T-helper 22 cell (primary cell): ENCODE data around the gene CDAN1.
"Not testable (repeated sequence)": the region's sequence is repeated elsewhere in the genome, so short reads cannot be mapped to it uniquely, and the experiment has no call there.

Source experiments
- DNase-seq: peaks from one replicate; pipeline ENCODE4 v3.0.0-alpha.2; 2020; ENCODE audit warnings: low read depth

CDAN1 gene

DNA sequence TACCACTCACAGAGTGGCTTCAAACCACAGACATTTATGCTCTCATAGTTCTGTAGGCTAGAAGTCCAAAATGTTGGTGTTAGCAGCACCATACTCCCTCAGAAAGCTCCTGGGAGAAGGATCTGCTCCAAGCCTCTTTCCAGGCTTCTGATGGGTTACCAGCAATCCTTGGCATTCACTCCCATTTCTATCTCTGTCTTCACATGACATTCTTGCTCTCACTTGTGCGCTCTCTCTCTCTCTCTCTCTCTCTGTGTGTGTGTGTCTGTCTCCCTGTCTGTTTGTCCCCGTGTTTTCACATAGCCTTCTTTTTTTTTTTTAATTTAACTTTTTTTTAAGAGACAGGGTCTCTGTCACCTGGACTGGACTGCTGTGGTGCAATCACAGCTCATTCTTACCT, 26.3 kb downstream of the CDAN1 start:
- no peak for DNase-seq

DNA sequence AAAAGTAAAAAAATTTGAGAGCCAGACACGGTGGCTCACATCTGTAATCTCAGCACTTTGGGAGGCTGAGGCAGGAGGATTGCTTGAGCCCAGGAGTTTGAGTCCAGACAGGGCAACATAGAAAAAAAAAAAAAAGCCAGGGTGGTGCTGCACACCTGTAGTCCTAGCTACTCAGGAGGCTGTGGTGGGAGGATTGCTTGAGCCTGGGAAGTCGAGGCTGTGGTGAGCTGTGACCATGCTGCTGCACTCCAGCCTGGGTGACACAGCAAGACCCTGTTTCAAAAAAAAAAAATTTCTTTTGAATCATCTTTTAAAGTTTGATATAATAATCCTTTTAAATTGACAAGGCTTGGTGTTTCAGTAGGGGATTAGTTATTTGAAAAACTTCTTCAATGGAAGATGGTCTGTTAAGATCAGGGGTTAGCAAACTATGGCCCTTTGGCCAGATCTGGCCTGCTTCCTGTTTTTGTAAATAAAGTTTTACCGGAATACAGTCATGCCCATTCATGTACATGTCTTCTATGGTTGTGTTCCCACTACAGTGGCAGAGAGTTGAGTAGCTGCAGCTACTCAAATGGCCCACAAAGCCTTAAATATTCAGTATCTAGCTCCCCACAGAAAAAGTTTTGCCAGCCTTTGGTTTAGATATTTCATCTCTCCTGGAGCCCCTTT, 28.9 kb downstream of the CDAN1 start:
- no peak for DNase-seq

DNA sequence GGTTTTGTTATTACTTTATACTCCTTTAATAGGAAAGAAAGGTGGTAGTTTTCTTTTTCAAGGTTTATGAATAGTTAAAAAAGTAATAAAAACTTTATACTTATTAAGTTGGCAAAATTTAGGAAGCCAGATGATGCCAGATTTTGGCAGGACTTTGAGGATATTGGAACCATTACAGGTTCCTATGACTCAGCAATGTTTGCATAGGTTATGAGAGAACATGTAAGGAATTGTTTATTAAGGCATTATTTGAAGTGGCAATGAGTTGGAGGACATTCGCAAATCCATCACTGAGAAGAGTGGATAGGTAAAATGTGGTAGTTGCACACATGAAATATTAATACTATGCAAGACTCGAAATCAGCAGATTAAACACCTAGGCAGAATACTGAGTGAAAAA, 29.9 kb downstream of the CDAN1 start:
- DNase-seq: no peak

DNA sequence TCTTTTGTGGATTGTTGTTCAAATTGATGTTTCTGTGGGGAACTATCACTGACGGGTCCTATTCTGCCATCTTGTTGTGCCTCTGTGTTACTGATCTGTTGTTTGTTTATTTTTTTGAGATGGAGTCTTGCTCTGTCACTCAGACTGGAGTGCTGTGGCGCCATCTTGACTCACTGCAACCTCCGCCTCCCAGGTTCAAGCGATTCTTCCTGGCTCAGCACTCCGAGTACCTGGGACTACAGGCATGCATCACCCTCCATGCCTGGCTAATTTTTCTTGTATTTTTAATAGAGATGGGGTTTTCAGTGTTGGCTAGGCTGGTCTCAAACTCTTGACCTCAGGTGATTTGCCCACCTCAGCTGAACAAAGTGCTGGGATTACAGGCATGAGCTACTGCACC, 31.6 kb downstream of the CDAN1 start:
- no peak for DNase-seq

DNA sequence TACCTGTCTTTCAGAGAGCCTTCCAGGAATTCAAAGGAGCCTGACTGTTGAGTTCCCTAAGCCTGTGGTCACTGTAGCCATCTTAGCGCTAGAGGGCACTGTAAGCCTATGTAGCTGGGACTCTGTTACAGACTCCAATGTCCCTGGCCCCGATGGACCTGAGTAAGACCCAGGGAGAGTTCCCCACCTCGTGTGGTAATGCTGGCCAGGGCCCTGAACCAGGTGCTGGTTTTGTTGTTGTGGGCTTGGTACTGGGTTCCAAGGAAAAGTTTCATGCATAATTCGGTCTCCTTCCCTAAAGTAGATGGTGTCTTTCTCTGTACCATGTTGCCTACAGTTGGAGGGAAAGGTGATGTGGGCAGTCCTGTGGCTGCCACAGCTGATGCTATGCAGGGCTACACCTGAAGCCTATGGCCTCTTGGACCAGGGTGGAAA, 32.4 kb downstream of the CDAN1 start:
- peak; percentile 20 for DNase-seq

DNA sequence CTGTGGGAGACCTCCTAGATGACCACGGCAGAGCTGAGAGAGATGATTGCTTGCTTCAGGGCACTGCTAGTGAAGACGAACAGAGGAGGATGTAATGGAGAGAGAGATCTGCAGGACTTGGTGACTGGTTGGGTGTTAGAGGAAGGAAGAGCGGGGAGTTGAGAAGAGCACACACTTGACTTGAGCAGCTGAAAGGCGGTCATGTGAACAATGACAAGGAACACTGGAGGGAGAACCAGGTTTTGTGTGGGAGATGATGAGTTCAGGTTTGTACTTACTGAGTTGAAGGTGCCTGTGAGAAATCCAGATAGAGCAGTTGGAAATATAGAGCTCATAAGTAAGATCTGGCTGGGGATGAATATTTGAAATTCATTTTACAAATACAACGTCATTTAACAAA, 40.3 kb downstream of the CDAN1 start:
- no peak for DNase-seq

DNA sequence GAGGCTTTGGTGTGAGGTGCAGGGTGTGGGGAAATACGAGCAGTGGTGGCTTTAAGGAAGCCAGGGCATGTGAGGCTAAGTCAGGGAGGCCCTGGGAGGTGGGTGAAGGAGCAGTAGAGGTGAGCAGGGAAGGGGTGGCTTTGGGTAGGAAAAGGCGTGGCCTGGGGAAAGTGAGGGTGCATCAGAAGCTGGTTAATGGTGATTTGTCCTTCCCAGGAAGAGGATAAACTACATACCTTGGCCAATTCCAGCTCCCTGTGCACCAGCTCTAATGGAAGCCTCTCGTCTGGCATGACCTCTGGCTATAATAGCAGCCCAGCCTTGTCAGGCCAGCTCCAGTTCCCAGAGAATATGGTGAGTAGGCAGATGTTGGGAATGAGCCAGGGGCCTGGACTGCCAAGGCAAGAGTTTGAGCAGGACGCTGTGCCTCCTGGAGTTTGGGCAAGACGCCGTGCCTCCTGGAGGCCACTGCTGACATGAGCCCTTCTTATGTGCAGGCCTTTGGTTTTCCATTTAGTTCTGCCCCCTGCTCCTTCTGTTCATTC, 41.3 kb downstream of the CDAN1 start:
- no peak for DNase-seq

DNA sequence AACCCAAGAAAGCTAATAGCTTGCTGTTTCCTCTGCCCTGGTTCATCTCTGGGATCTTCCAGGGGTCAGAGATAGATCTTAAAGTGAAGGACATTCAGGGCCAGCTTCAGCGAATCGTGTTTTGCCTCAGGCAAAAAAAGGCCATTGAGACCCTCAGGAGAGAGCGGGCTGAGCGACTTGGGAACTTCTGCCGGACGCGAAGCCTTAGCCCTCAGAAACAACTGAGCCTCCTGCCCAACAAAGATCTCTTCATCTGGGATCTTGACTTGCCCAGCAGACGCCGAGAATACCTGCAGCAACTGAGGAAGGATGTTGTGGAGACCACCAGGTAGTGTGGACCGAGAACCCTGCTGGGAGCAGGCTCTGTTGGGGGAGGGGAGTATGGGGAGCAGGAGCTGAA, 42.5 kb downstream of the CDAN1 start:
- no peak for DNase-seq

DNA sequence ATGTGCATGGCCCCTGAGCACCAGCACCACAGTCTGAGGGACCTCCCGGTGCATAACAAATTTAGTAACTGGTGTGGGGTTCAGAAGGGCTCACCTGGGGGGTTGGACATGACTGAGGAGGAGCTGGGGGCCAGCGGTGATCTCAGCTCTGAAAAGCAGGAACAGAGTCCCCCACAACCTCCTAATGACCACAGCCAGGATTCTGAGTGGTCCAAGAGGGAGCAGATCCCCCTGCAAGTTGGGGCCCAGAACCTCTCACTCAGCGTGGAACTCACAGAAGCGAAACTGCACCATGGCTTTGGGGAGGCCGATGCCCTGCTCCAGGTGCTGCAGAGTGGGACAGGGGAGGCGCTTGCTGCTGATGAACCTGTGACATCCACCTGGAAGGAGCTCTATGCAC, 43.0 kb downstream of the CDAN1 start:
- DNase-seq: no peak

DNA sequence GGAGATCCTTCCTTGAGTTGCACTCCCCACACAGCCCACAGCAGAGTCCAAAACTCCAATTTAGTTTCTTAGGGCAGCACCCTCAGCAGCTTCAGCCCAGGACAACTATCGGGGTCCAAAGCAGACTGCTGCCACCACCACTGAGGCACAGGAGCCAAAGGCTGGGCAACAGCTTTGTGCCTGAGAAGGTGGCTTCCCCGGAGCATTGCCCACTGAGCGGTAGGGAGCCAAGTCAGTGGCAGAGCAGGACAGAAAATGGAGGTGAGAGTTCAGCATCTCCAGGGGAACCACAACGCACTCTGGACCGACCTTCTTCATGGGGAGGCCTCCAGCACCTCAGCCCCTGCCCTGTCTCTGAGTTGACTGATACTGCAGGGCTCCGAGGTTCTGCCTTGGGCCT, 43.4 kb downstream of the CDAN1 start:
- DNase-seq: no peak

DNA sequence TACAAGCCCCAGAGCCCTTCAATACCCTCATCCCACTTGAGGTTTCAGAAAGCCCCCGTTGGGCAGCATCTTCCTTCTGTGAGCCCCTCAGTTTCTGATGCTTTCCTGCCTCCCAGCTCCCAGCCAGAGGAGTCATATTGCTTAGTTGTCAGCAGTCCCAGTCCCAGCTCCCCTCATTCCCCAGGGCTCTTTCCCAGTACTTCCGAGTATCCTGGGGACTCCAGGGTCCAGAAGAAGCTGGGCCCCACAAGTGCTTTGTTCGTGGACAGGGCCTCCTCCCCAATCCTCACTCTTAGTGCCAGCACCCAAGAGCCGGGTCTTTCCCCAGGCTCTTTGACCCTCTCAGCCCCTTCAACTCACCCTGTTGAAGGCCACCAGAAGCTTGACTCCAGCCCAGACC, 43.9 kb downstream of the CDAN1 start:
- no peak for DNase-seq

DNA sequence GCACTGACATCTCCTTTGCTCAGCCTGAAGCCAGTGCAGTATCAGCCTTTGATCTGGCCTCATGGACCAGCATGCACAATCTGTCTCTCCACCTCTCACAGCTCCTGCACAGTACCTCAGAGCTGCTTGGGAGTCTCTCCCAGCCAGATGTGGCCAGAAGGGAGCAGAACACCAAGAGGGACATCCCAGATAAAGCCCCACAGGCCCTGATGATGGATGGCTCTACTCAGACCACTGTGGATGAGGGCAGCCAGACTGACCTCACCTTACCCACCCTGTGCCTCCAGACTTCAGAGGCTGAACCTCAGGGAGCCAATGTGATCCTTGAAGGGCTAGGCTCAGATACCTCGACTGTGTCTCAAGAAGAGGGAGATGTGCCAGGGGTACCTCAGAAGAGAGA, 44.4 kb downstream of the CDAN1 start:
- no peak for DNase-seq

DNA sequence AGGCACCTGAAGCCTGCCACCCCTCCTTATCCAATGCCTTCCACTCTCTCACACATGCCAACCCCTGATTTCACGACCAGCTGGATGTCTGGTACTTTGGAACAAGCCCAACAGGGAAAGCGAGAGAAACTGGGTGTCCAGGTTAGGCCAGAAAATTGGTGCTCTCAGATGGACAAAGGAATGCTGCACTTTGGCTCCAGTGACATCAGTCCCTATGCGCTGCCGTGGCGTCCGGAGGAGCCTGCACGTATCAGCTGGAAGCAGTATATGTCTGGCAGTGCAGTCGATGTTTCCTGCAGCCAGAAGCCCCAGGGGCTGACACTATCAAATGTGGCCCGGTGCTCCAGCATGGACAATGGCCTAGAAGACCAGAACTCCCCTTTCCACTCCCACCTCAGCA, 45.2 kb downstream of the CDAN1 start:
- DNase-seq: no peak

DNA sequence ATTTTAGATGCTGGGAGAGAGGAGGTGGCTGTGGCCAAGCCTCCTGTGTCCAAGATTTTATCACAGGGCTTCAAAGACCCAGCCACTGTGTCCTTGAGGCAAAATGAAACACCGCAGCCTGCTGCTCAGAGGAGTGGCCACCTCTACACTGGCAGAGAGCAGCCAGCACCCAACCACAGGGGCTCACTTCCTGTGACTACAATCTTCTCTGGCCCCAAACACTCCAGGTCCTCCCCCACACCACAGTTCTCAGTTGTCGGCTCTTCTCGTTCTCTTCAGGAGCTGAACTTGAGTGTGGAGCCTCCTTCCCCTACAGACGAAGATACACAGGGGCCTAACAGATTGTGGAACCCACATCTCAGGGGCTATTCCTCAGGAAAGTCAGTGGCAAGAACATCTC, 45.6 kb downstream of the CDAN1 start:
- DNase-seq: no peak

DNA sequence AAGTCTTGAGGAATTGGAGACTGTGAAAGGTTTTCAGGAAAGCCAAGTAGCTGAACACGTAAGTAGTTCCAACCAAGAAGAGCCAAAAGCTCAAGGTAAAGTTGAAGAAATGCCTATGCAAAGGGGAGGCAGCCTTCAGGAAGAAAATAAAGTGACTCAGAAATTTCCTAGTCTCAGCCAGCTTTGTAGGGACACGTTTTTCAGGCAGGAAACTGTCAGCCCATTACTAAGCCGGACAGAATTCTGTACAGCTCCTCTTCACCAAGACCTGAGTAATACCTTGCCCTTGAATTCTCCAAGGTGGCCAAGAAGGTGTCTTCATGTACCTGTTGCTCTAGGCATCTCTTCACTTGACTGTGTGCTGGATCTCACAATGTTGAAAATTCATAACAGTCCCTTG, 48.6 kb downstream of the CDAN1 start:
- no peak for DNase-seq

DNA sequence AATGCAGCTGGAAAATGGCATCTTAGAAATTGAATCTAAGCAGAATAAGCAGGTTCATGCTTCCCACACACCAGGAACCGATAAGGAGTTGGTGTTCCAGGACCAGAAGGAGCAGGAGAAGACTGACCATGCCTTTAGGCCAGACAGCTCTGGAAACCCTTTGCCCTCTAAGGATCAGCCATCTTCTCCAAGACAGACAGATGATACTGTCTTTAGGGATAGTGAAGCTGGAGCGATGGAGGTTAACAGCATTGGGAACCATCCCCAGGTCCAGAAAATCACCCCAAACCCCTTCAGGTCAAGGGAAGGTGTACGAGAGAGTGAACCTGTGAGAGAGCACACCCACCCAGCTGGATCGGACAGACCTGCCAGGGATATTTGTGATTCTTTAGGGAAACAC, 49.2 kb downstream of the CDAN1 start:
- no peak for DNase-seq

DNA sequence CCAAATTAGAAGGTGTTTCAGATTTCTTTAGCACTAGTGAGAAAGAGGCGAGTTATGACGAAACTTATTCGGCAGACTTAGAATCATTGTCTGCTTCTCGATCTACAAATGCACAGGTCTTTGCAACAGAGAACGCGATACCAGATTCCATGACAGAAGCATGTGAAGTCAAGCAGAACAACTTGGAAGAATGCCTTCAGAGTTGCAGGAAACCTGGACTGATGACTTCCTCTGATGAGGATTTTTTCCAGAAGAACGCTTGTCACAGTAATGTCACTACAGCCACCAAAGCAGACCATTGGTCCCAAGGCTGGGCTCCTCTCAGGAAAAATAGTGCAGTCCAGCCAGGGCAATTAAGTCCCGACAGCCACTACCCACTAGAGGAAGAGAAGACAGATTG, 50.6 kb downstream of the CDAN1 start:
- no peak for DNase-seq

DNA sequence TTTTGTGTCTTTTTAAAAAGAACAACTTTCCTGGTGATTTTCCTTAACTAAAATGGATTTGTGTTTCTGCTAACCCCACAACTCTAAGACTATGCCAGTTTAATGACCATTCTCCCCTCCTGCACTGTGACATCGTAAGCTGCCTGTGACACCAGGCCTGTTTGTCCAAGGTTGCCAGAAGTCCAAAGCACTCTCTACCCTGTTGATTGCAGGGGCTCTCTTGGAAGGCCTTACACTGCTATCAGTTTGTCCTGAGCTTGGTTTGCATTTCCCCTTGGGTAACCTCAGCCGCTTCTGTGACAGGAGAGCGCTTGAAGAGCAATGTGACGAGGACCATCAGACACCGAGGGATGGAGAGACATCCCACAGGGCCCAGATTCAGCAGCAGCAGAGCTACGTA, 55.8 kb downstream of the CDAN1 start:
- DNase-seq: no peak

DNA sequence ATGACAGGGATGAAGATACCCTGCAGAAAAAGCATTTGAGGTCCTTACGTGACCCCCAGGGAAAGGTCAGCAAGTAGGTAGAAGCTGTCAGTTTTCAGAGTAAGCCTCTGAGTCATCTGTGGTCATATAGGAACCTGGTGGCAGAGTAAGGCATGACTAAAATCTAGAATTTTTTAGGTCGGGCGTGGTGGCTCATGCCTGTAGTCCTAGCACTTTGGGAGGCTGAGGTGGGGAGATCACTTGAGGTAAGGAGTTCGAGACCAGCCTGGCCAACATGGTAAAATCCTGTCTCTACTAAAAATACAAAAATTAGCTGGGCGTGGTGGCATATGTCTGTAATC, 56.8 kb downstream of the CDAN1 start:
- DNase-seq: not testable (repeated sequence)

DNA sequence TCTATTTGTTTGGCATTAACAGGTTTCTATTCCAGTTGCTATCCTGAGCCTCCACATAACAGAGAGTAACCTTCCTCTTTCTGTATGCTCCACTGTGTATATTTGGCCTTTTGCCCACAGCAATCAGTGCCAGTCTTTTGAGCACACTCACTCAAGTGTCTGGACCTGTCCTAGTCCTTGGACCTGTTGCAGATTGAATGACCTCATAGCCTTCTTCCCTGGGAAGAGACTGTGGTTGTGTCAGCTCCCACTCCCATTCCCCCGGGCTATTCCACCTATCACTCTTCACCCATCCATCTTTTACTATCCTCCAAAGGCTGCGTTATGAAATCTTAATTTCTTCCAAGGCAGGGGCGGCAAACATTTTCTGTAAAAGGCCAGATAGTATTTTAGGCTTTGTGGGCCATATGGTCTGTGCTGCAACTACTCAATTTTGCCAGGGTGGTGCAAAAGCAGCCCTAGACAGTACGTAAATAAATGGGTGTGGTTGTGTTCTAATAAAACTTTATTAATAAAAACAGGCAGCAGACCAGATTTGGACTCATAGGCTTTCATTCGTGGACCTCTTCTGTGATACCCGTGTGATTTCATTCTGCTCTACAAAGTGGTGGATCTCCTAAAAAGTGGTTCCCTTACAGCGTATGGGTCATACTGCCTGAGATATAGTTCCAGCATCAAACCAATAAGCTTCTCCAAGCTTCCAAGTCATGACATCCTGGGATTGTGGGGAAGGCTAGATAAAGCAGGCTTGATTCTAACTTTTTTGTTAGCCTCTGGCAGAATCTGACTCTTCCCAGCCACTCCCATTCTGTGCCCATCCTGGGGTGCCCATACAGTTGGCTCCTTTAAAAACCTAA, 57.4 kb downstream of the CDAN1 start:
- DNase-seq: no peak

DNA sequence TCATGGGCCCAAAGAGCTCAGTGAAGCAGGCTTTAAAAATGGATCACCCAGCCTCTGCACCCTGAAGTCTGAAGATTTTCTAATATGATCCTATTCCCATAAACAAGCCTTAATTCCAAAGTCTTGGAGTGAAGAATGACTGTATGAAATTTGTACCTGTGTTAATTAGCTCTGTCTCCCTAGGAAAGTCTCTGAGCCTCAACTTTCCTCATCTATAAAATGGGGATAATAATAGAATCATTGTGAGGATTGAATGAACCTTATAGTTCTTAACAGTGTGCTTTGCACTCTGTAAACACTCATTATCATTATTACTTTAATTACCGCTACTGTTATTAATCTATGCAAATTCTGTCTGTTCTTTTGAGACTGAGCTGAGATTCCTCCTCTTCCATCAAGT, 61.9 kb downstream of the CDAN1 start:
- DNase-seq: no peak

DNA sequence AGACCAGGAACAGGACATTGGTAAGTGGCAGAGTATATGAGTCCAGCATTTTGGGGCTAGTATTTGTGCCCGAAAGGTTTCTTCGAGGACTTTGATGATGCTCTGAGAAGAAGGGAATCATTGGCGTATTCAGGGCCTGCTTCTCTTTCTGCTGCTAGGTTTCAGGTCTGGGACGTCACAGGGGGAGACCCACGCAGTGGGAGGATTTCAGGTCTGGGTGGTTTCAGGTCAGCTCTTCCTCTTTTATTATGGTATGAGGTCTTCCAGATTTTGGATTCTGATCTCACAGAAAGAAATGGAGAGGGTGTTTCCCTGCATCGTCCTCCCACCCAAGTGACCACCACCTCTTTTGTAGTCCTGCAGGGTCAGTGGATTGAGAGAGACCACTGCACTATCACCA, 62.5 kb downstream of the CDAN1 start:
- no peak for DNase-seq
